ENCODE results near the gene SORCS2. TPM values are rescaled to one million over a fixed set of nuclear protein-coding genes. Genes with fewer than 3 reads are reported as not detected.

SORCS2 gene
- total RNA-seq, 1 donor from 2014 or later = 5.2 TPM

DNA sequence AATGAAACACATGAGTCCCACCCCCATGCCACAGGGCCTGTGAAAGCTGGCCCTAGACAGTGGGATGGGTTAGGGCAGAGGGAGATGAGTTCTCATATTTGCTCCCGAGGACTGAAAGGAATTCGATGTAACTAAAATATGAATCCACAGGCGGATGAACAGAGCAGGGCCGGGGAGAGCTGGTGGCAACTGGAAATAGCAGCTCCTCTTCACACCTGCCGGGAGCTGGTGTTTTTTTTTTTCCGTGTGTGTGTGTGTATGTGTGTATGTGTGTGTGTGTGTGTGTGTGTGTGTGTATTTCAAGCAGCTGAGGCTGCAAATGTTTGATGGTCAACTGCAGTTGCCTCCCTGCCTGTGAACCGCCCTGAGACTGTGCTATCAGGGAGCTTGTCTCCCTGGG, 357.5 kb downstream of the SORCS2 start:
- TF ChIP-seq EZH2 (IDR thresholded peaks at IDR 0.05) = no peak
- TF ChIP-seq EZH2phosphoT487 (IDR thresholded peaks at IDR 0.05) = no peak
- TF ChIP-seq, protein P1, sequence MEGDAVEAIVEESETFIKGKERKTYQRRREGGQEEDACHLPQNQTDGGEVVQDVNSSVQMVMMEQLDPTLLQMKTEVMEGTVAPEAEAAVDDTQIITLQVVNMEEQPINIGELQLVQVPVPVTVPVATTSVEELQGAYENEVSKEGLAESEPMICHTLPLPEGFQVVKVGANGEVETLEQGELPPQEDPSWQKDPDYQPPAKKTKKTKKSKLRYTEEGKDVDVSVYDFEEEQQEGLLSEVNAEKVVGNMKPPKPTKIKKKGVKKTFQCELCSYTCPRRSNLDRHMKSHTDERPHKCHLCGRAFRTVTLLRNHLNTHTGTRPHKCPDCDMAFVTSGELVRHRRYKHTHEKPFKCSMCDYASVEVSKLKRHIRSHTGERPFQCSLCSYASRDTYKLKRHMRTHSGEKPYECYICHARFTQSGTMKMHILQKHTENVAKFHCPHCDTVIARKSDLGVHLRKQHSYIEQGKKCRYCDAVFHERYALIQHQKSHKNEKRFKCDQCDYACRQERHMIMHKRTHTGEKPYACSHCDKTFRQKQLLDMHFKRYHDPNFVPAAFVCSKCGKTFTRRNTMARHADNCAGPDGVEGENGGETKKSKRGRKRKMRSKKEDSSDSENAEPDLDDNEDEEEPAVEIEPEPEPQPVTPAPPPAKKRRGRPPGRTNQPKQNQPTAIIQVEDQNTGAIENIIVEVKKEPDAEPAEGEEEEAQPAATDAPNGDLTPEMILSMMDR (IDR thresholded peaks at IDR 0.05) = no peak
- DNase-seq (ENCODE audit: low spot score) = no peak
- Histone ChIP-seq H3K9me3 (ENCODE audit: low read depth) (no peaks in the 10 kb centered on the region), H3K4me2 (no peak overlapping the region), H3K4me1 (no peaks in the 10 kb centered on the region), H3F3A (ENCODE audit: low read depth) (no peaks in the 10 kb centered on the region), H3K27ac (no peak overlapping the region), H4K20me1 (ENCODE audit: low read depth) (no peaks in the 10 kb centered on the region), H3K9ac (no peak overlapping the region), H3K79me2 (ENCODE audit: low read depth) (no peaks in the 10 kb centered on the region), H3K4me3 (no peak overlapping the region), H2AFZ (replicated peaks) (no peak overlapping the region), H3K27me3 (no peaks in the 10 kb centered on the region), H3K36me3 (no peaks in the 10 kb centered on the region)
- H3K4me3 Mint-ChIP-seq = no peak overlapping the region
- peaks cover 6% of the 10 kb centered on the region for H3K36me3 Mint-ChIP-seq
- H3K27me3 Mint-ChIP-seq (ENCODE audit: insufficient read depth, low read depth) = peaks cover 9% of the 10 kb centered on the region
- H3K27ac Mint-ChIP-seq = no peak overlapping the region
- H3K9me3 Mint-ChIP-seq = peaks cover 33% of the 10 kb centered on the region
- peaks cover 9% of the 10 kb centered on the region for H3K4me1 Mint-ChIP-seq

GRCh38 chr4:7552466-7552865, 360.1 kb downstream of the SORCS2 start:
- H3K27ac ChIP-seq = no peak overlapping the region
- no peak for TF ChIP-seq EZH2 (IDR thresholded peaks at IDR 0.05)
- no peak for TF ChIP-seq EZH2phosphoT487 (IDR thresholded peaks at IDR 0.05)
- TF ChIP-seq, protein P1 (IDR thresholded peaks at IDR 0.05) = no peak
- no peaks in the 10 kb centered on the region for H3K27me3 ChIP-seq
- no peak overlapping the region for H3K9ac ChIP-seq
- H3K4me2 ChIP-seq = no peak overlapping the region
- peaks cover 36% of the 10 kb centered on the region for H3K9me3 Mint-ChIP-seq
- peaks cover 9% of the 10 kb centered on the region for H3K27me3 Mint-ChIP-seq (ENCODE audit: insufficient read depth, low read depth)
- no peaks in the 10 kb centered on the region for H3K9me3 ChIP-seq (ENCODE audit: low read depth)
- DNase-seq (ENCODE audit: low spot score) = no peak
- H4K20me1 ChIP-seq (ENCODE audit: low read depth) = no peaks in the 10 kb centered on the region
- no peak overlapping the region for H3K27ac Mint-ChIP-seq
- no peaks in the 10 kb centered on the region for H3K4me1 ChIP-seq
- no peaks in the 10 kb centered on the region for H3K36me3 ChIP-seq
- peaks cover 3% of the 10 kb centered on the region for H3K4me1 Mint-ChIP-seq
- no peak overlapping the region for H2AFZ ChIP-seq (replicated peaks)
- H3K36me3 Mint-ChIP-seq = peaks cover 6% of the 10 kb centered on the region
- H3K4me3 Mint-ChIP-seq = no peak overlapping the region
- H3K4me3 ChIP-seq = no peak overlapping the region
- no peaks in the 10 kb centered on the region for H3K79me2 ChIP-seq (ENCODE audit: low read depth)
- H3F3A ChIP-seq (ENCODE audit: low read depth) = no peaks in the 10 kb centered on the region

GRCh38 chr4:7553280-7553679, 360.9 kb downstream of the SORCS2 start:
- H3K36me3 Mint-ChIP-seq = peaks cover 6% of the 10 kb centered on the region
- peaks cover 3% of the 10 kb centered on the region for H3K4me1 Mint-ChIP-seq
- Histone ChIP-seq H3K9ac (no peak overlapping the region), H3K4me2 (no peak overlapping the region), H3K4me3 (no peak overlapping the region), H3K36me3 (no peaks in the 10 kb centered on the region), H2AFZ (replicated peaks) (no peak overlapping the region), H3K9me3 (ENCODE audit: low read depth) (no peaks in the 10 kb centered on the region), H4K20me1 (ENCODE audit: low read depth) (no peaks in the 10 kb centered on the region), H3F3A (ENCODE audit: low read depth) (no peaks in the 10 kb centered on the region), H3K27me3 (no peaks in the 10 kb centered on the region), H3K27ac (no peak overlapping the region), H3K79me2 (ENCODE audit: low read depth) (no peaks in the 10 kb centered on the region), H3K4me1 (no peaks in the 10 kb centered on the region)
- peaks cover 38% of the 10 kb centered on the region for H3K9me3 Mint-ChIP-seq
- TF ChIP-seq, protein P1 (IDR thresholded peaks at IDR 0.05) = no peak
- TF ChIP-seq EZH2phosphoT487 (IDR thresholded peaks at IDR 0.05) = no peak
- TF ChIP-seq EZH2 (IDR thresholded peaks at IDR 0.05) = no peak
- no peak overlapping the region for H3K4me3 Mint-ChIP-seq
- peaks cover 9% of the 10 kb centered on the region for H3K27me3 Mint-ChIP-seq (ENCODE audit: insufficient read depth, low read depth)
- no peak for DNase-seq (ENCODE audit: low spot score)
- H3K27ac Mint-ChIP-seq = no peak overlapping the region

Measured in neural progenitor cell (in vitro differentiated cells).